K562 (cell line): Measurements from ENCODE around the gene PLA2G15. TPM values are rescaled to one million over a fixed set of nuclear protein-coding genes. Genes with fewer than 3 reads are reported as not detected.

Source experiments
- ATAC-seq: fragments of 200-7000 bp; cut with Tn5 transposase; 3 replicates; pipeline ENCODE4 v1.9.1; 2020; ENCODE audit warnings: moderate library complexity
- BruUV-seq: library from RNA; stranded (reverse); fragments of 400-500 nt; replicated peaks from 2 replicates; lab custom pipeline; 2021; lab: Mats Ljungman, UMichigan
- CTCF ChIA-PET: fragments of 300-600 bp; formaldehyde crosslinking; extraction: SDS; loops from one replicate; lab custom pipeline; 2021; ENCODE audit warnings: low intra/inter-chr PET ratio; lab: Yijun Ruan, JAX
- POLR2A ChIA-PET: fragments of 300-600, 350-650 bp; sonication (Branson Sonifier 250); formaldehyde crosslinking; extraction: SDS; loops from one replicate; lab custom pipeline; 2021; ENCODE audit warnings: antibody characterized with exemption, inconsistent platforms; lab: Yijun Ruan, JAX
- DNase-seq, 4 experiments: peaks; one replicate each; pipeline versions ENCODE4 v3.0.0 to v3.0.0-alpha.2; 2011 to 2018; ENCODE audit warnings: low spot score in 3 of 4, mixed read lengths in 3 of 4; ENCODE audit errors: extremely low read depth in 1 of 4
- FAIRE-seq: peaks from 2 replicates; lab custom pipeline; 2011; peaks lifted over from hg19 to GRCh38; lab: Jason Lieb, UNC
- H2AFZ ChIP-seq: 2 replicates; pipeline ENCODE4 v1.6.0; 2011; ENCODE audit warnings: low read depth, low read length, control low read depth, inconsistent platforms
- H3K27ac ChIP-seq: fragments of 200-600 bp; 3 replicates; pipeline ENCODE4 v1.8.0; 2011; ENCODE audit warnings: low read depth, mild to moderate bottlenecking, control low read depth, inconsistent platforms, low read length, moderate library complexity, mixed read lengths; ENCODE audit errors: extremely low read depth
- H3K27me3 ChIP-seq, 2 experiments: fragments of 300-600 bp in 1 of 2; 2 replicates in 1 of 2; 3 replicates in 1 of 2; pipeline versions ENCODE4 v1.6.0 to v1.8.0; 2011; ENCODE audit warnings: inconsistent platforms in 2 of 2, low read length in 2 of 2, mild to moderate bottlenecking in 1 of 2, mixed read lengths in 1 of 2, moderate library complexity in 1 of 2; ENCODE audit not compliant: control insufficient read depth in 2 of 2, insufficient read depth in 2 of 2
- H3K36me3 ChIP-seq: fragments of 300-600 bp; 3 replicates; pipeline ENCODE4 v1.8.0; 2011; ENCODE audit warnings: mild to moderate bottlenecking, low read length, inconsistent platforms; ENCODE audit not compliant: control insufficient read depth, insufficient read depth
- H3K4me1 ChIP-seq, 2 experiments: fragments of 200-600 bp in 1 of 2; replicated peaks in 1 of 2; 2 replicates in 1 of 2; 3 replicates in 1 of 2; pipeline versions ENCODE4 v1.5.1 to v1.8.0; 2011; ENCODE audit warnings: inconsistent platforms in 2 of 2, low read length in 2 of 2, mild to moderate bottlenecking in 1 of 2, mixed read lengths in 1 of 2, moderate library complexity in 1 of 2; ENCODE audit not compliant: control insufficient read depth in 2 of 2, insufficient read depth in 2 of 2
- H3K4me2 ChIP-seq: 2 replicates; pipeline ENCODE4 v1.6.1; 2011; ENCODE audit warnings: low read length, control low read depth, inconsistent platforms, mixed read lengths; ENCODE audit not compliant: insufficient read depth
- H3K4me3 ChIP-seq: fragments of 200-600 bp; sonication (generic), shearing (Covaris generic); 2 replicates; pipeline ENCODE4 v1.5.1; 2016; ENCODE audit warnings: control low read depth, inconsistent platforms
- H3K79me2 ChIP-seq: fragments of 200-600 bp; 3 replicates; pipeline ENCODE4 v1.8.0; 2011; ENCODE audit warnings: low read length, inconsistent platforms; ENCODE audit not compliant: control insufficient read depth, insufficient read depth
- H3K9ac ChIP-seq, 2 experiments: 2 replicates each; pipeline versions ENCODE4 v1.6.0 to v1.6.1; 2011; ENCODE audit warnings: low read depth in 2 of 2, low read length in 2 of 2, control low read depth in 1 of 2, inconsistent platforms in 1 of 2, mild to moderate bottlenecking in 1 of 2, mixed read lengths in 1 of 2; ENCODE audit not compliant: insufficient read depth in 1 of 2
- H3K9me1 ChIP-seq: one replicate; pipeline ENCODE4 v1.6.0; 2011; ENCODE audit warnings: inconsistent platforms, mild to moderate bottlenecking, low read length, moderate library complexity; ENCODE audit not compliant: control insufficient read depth, insufficient read depth
- H3K9me3 ChIP-seq: replicated peaks from 2 replicates; pipeline ENCODE4 v1.5.1; 2011; ENCODE audit warnings: low read depth, low read length, inconsistent platforms; ENCODE audit not compliant: control insufficient read depth, insufficient read depth
- H4K20me1 ChIP-seq: replicated peaks from 2 replicates; pipeline ENCODE4 v1.6.1; 2011; ENCODE audit warnings: low read length, inconsistent platforms, mixed read lengths; ENCODE audit not compliant: control insufficient read depth, insufficient read depth
- HMG20B ChIP-seq: fragments of 250-450 bp; sonication (Bioruptor Pico); IDR thresholded peaks from 2 replicates; pipeline ENCODE4 v1.5.0; 2021; ENCODE audit warnings: mild to moderate bottlenecking
- OTX1 ChIP-seq: fragments of 450-650 bp; formaldehyde crosslinking; IDR thresholded peaks from 2 replicates; pipeline ENCODE4 v1.4.0; 2022; ENCODE audit warnings: mild to moderate bottlenecking
- POLR2G ChIP-seq: fragments of 200-400 bp; formaldehyde crosslinking; IDR thresholded peaks from 2 replicates; pipeline ENCODE4 v1.6.1; 2017; ENCODE audit warnings: low read depth, mild to moderate bottlenecking, antibody characterized with exemption, low read length, moderate library complexity
- PYGO2 ChIP-seq: fragments of 450-650 bp; IDR thresholded peaks from 2 replicates; pipeline ENCODE4 v1.6.1; 2016; ENCODE audit warnings: mild to moderate bottlenecking, missing genetic modification characterization, moderate library complexity, missing compliant biosample characterization
- SIX5 ChIP-seq, 2 experiments: IDR thresholded peaks; 2 replicates each; pipeline ENCODE4 v1.6.1; 2011; ENCODE audit warnings: low read length in 2 of 2, borderline replicate concordance in 1 of 2, low read depth in 1 of 2, mild to moderate bottlenecking in 1 of 2, moderate library complexity in 1 of 2; ENCODE audit not compliant: insufficient read depth in 1 of 2
- SRSF3 ChIP-seq: fragments of 200-400 bp; formaldehyde crosslinking; IDR thresholded peaks from 2 replicates; pipeline ENCODE4 v1.6.1; 2016; ENCODE audit warnings: mild to moderate bottlenecking, low read length, moderate library complexity; ENCODE audit not compliant: insufficient read depth
- ZBED1 ChIP-seq: IDR thresholded peaks from 2 replicates; pipeline ENCODE4 v1.6.1; 2014
- WGBS: fragments of 100-300 bp; shearing (Covaris generic); methylation state at CpG from one replicate; pipeline ENCODE4 v1.1.6; 2016; ENCODE audit warnings: low coverage, mixed read lengths; ENCODE audit not compliant: insufficient coverage; ENCODE audit errors: missing lambda C conversion rate; 5-methylcytosine and 5-hydroxymethylcytosine counted together
- in situ Hi-C: fragments of 300-500 bp; cut with MboI; formaldehyde crosslinking; loops from 4 replicates; pipeline ENCODE4 v1.15.0; 2018; ENCODE audit warnings: inconsistent platforms, mixed read lengths
- intact Hi-C: fragments of 100-400 bp; cut with micrococcal nuclease; formaldehyde crosslinking; loops from 2 replicates; pipeline ENCODE4 v1.14.2; 2022
- polyA plus RNA-seq, 8 experiments: library from polyadenylated mRNA; depleted of rRNA in 4 of 8; stranded (reverse) in 5 of 8; unstranded in 3 of 8; fragments of >200 nt; fragmentation: Nextera tagmentation in 2 of 8; fragmentation: Illumina TruSeq in 1 of 8; extraction: Ambion mirVana in 2 of 8; extraction: Trizol in 1 of 8; gene quantifications; 2 replicates each; pipeline versions ENCODE4 v1.2.1 to v1.2.3, GENCODE V29; 2011 to 2014; ENCODE audit warnings: inconsistent platforms in 1 of 8, missing spikeins in 1 of 8
- total RNA-seq, 7 experiments: library from RNA; depleted of rRNA in 6 of 7; stranded (reverse); fragments of >200 nt in 6 of 7; fragmentation: Illumina TruSeq in 2 of 7; extraction: Trizol in 2 of 7; gene quantifications; 2 replicates each; pipeline versions ENCODE4 v1.2.1 to v1.2.3, GENCODE V29; 2011 to 2021; ENCODE audit warnings: low replicate concordance in 1 of 7
- TF ChIP-seq, protein P1 (sequence below), 2 experiments: fragments of 450-650 bp in 1 of 2; sonication (generic) in 1 of 2; formaldehyde crosslinking in 1 of 2; IDR thresholded peaks in 1 of 2; conservative IDR thresholded peaks in 1 of 2; 2 replicates each; pipeline versions ENCODE4 v1.6.1 to v1.8.1; 2016 to 2023; ENCODE audit warnings: mild to moderate bottlenecking in 2 of 2, moderate library complexity in 2 of 2, inconsistent platforms in 1 of 2, missing genetic modification reagents in 1 of 2
- TF ChIP-seq, protein P2 (sequence below): fragments of 450-650 bp; IDR thresholded peaks from 2 replicates; pipeline ENCODE4 v1.6.1; 2016

PLA2G15 gene
- total and polyA plus RNA-seq, 9 of the 15 experiments (the other 6 are each of a cell fraction or from before 2014, with no cell fraction given): 0.42 to 8.6 (median 4.8) TPM

DNA sequence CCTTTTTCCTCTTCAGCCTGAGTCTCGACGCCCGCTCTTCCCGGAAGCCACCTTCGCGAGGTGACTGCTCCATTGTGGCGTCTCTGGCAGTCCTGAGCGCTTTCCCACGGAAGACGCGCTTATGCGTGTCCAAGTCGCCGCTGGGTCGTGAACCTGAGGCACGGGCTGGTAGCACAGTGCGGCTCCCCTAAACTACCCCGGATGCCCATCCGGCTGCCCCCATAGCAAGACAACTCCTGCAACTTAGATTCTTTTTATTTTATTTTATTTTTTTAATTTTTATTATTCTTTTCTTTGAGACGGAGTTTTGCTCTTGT is 7.2 kb upstream of the PLA2G15 start:
- H3K27me3 ChIP-seq: no peaks in the 10 kb centered on the region
- no TSS peak for BruUV-seq
- DNase-seq (no peak), ATAC-seq (no peak), FAIRE-seq (no peak)
- no peak overlapping the region for H3K4me2 ChIP-seq
- CTCF ChIA-PET: no interaction called here
- H3K9me1 ChIP-seq: no peaks in the 10 kb centered on the region
- no peak overlapping the region for H3K4me3 ChIP-seq
- no peak overlapping the region for H2AFZ ChIP-seq
- H3K9me3 ChIP-seq: peaks cover 7% of the 10 kb centered on the region
- H3K9ac ChIP-seq: no peak overlapping the region
- H3K36me3 ChIP-seq: no peaks in the 10 kb centered on the region
- TF ChIP-seq ZBED1 (no peak), SRSF3 (no peak), POLR2G (0 out of 2 replicates have a peak, but pooled peaks have one; percentile 11)
- no peaks in the 10 kb centered on the region for H4K20me1 ChIP-seq
- no peak overlapping the region for H3K27ac ChIP-seq
- H3K4me1 ChIP-seq: peaks cover 0 to 7% of the 10 kb centered on the region in 2 experiments; a peak in 1 of 5 replicates
- 96% methylated on average over 14 of the region's 20 CpGs for WGBS
- intact Hi-C loops (no loop called here), in situ Hi-C loops (no loop called here)
- POLR2A ChIA-PET: no interaction called here
- H3K79me2 ChIP-seq: no peaks in the 10 kb centered on the region

DNA sequence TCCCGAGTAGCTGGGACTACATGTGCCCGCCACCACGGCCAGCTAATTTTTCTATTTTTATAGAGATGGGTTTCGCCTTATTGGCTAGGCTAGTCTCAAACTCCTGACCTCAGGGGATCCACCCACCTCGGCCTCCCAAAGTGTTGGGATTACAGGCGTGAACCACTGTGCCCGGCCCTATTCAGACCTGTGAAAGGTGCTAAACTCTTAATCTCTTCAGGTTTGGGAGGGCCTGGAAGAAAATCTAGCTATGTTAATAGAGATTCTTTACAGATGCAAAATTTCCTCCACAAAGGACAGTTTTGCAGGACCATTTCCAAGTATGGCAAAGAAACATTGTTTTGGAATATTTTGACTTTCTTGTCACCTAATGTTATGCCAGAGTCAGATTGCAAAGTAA is 3.1 kb upstream of the PLA2G15 start:
- Histone ChIP-seq H2AFZ (no peak overlapping the region), H3K4me1 (peaks cover 20 to 37% of the 10 kb centered on the region in 2 experiments), H3K27me3 (no peaks in the 10 kb centered on the region), H3K79me2 (peaks cover 5% of the 10 kb centered on the region; the same call in 2 of the 3 replicates), H3K4me3 (no peak overlapping the region), H3K27ac (no peak overlapping the region)
- CTCF ChIA-PET: no interaction called here
- no peak for DNase-seq
- 79% methylated on average over 6 of the region's 7 CpGs for WGBS
- in situ Hi-C loops: loop anchor here (10.0 kb wide), 1 partner anchor 717 kb away; the partner anchor contains the start of gene RIPOR1
- TF ChIP-seq SIX5 (IDR thresholded peaks at IDR 0.05; ENCODE audit: borderline replicate concordance in 1 of 2, insufficient read depth in 1 of 2, low read depth in 1 of 2, low read length in 2 of 2) (no peak), PYGO2 (no peak), HMG20B (CRISPR knock-in tag) (no peak), OTX1 (no peak)
- TF ChIP-seq, protein P1, sequence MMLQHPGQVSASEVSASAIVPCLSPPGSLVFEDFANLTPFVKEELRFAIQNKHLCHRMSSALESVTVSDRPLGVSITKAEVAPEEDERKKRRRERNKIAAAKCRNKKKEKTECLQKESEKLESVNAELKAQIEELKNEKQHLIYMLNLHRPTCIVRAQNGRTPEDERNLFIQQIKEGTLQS (IDR thresholded peaks at IDR 0.05): no peak
- TF ChIP-seq, protein P1 (CRISPR knock-in tag; conservative IDR thresholded peaks at IDR 0.05): no peak
- TF ChIP-seq, protein P2, sequence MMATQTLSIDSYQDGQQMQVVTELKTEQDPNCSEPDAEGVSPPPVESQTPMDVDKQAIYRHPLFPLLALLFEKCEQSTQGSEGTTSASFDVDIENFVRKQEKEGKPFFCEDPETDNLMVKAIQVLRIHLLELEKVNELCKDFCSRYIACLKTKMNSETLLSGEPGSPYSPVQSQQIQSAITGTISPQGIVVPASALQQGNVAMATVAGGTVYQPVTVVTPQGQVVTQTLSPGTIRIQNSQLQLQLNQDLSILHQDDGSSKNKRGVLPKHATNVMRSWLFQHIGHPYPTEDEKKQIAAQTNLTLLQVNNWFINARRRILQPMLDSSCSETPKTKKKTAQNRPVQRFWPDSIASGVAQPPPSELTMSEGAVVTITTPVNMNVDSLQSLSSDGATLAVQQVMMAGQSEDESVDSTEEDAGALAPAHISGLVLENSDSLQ: no peak
- TF ChIP-seq, all 486 proteins: peak for 0
- intact Hi-C loops: no loop called here
- Histone ChIP-seq H3K9ac (no peak overlapping the region), H3K9me3 (peaks cover 3% of the 10 kb centered on the region; the same call in 1 of the 2 replicates), H3K36me3 (no peaks in the 10 kb centered on the region), H4K20me1 (peaks cover 6% of the 10 kb centered on the region; the same call in 1 of the 2 replicates), H3K4me2 (no peak overlapping the region), H3K9me1 (peaks cover 8% of the 10 kb centered on the region)
- no TSS peak for BruUV-seq
- FAIRE-seq: no peak
- POLR2A ChIA-PET: no interaction called here
- ATAC-seq: no peak
